GM18873 (cell line): Measurements from ENCODE around the gene PRKCA.
"Not testable (repeated sequence)": the region's sequence is repeated elsewhere in the genome, so short reads cannot be mapped to it uniquely, and the experiment has no call there.

ENCODE experiments used
- ATAC-seq: cut with Tn5 transposase; IDR thresholded peaks from one replicate; pipeline ENCODE4 v1.9.1; 2021; ENCODE audit warnings: mild to moderate bottlenecking, moderate library complexity, moderate number of reproducible peaks; ENCODE audit not compliant: unreplicated experiment, low FRiP score

PRKCA gene

GRCh38 chr17:66684731-66685130 lies 382.3 kb downstream of the PRKCA start:
- no peak for ATAC-seq

GRCh38 chr17:66686601-66687000 lies 384.2 kb downstream of the PRKCA start:
- ATAC-seq: no peak

DNA sequence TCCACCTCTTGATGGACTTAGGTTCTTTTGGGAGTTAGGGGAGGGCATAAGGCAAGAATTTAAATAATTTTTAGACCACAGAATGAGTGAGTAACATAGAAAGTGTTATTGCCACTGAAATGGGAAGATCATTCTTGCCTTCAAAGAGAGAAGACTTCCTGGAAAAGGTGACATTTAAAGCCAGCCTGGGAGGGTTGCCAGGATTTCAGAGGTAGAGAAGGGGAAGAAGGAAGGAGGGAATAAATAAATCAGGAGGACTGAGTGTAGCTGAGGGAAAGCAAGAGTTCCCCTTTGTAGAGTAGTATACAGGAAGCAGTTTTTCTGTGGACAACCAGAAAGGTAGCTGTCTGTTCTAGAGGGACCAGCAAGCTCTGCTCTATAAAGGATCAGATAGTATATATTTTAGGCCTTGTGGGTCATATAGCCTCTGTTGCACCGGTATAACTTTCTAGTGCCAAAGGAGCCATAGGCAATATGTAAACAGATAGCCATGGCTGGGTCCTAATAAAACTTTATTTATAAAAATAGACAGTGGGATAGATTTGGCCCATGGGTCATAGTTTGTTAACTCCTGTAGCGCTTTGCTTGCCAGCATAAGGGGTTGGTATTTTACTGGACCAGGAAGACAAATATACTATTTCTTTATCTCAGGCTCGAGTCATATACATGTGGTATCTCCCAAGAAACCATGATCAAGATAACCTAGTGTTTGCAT lies 385.3 kb downstream of the PRKCA start:
- ATAC-seq: no peak

DNA sequence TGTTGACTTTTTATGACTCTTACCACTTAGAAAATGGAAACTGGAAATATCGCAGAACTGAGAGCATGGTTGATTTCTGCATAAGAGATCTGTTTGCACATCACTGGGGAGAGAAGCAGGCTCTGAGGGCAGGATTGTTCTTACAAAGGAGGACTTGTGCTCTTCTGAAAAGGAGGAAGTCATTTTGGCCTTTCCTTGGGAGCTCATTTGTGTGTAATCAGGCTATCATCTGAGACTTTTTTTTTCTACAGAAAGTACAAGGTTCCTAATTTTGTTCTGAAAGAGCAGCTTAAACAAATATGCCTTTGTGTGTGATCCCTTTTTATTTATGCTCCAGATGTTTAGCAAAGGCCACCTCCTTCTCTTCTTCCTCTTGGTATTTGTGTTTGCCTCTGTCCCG lies 386.8 kb downstream of the PRKCA start:
- no peak for ATAC-seq

DNA sequence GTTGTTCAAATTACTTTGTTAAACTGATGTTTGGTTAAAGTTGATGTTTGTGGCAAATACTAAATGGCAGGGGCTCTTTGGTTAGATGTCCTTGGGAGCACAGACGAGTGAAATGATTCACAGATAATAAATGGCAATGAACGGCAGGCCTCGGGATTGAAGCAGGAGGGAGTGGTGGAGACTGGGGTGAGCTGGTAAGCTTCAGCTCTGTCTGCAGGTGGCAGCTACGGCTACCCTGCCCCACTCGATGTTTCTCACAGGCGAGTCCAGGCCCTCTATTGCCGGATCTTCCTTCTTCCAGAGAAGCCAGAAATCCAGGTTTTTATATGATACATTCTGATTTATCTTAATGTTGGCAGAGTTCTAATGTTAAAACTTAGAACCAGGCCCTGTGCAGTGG lies 387.8 kb downstream of the PRKCA start:
- no peak for ATAC-seq

GRCh38 chr17:66691644-66692420 lies 389.4 kb downstream of the PRKCA start:
- no peak for ATAC-seq

- ATAC-seq: no peak
Measured at GRCh38 chr17:66692421-66692690, 389.9 kb downstream of the PRKCA start.

DNA sequence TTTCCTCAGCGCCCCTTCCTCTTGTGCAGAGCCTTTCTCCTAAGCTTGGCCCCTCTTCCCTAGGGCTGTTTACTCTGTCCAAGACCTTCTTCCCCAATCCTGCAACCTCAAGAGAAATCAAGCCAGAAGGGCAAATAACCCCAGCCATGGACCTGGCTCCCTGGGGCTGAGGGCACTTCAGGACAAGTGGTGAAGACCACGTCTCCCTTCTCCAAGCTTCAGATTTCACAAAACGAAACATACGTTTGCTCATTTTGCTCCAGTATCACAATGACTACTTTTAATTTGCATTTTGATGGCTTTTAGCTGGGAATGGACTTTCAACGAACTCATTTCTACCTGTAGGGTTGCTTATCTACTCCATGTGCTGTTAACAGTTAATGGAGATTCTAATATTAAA lies 392.7 kb downstream of the PRKCA start:
- ATAC-seq: no peak

DNA sequence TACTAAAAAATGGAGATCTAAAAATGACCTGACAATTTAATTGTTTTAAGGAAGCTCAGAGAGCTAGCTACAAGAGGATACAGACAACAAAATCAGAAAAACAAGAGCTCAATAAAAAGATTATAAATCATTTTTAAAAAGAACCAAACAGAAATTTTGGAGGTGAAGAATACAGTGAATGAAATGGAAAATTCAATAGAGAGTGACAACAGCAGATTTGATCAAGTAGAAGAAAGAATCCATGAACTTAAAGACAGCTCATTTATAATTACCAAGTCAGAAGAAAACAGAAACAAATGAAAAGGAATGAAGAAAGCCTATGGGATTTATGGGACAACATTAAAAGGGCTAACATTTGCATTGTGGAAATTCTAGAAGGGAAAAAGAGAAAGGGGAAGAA lies 395.9 kb downstream of the PRKCA start:
- no peak for ATAC-seq

DNA sequence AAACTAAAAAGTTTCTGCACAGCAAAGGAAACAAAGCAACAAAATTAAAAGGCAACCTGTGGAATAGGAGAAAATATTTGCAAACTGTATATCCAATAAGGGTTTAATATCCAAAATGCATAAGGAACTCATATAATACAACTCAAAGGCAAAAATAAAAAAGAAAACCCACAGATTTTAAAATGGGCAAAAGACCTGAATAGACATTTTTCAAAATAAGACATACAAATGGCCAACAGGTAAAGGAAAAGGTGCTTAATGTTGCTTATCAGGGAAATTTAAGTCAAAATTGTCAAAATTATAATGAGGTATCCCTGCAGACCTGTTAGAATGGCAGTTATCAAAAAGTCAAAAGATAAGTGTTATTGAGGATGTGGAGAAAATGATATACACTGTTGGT lies 399.0 kb downstream of the PRKCA start:
- ATAC-seq: no peak

DNA sequence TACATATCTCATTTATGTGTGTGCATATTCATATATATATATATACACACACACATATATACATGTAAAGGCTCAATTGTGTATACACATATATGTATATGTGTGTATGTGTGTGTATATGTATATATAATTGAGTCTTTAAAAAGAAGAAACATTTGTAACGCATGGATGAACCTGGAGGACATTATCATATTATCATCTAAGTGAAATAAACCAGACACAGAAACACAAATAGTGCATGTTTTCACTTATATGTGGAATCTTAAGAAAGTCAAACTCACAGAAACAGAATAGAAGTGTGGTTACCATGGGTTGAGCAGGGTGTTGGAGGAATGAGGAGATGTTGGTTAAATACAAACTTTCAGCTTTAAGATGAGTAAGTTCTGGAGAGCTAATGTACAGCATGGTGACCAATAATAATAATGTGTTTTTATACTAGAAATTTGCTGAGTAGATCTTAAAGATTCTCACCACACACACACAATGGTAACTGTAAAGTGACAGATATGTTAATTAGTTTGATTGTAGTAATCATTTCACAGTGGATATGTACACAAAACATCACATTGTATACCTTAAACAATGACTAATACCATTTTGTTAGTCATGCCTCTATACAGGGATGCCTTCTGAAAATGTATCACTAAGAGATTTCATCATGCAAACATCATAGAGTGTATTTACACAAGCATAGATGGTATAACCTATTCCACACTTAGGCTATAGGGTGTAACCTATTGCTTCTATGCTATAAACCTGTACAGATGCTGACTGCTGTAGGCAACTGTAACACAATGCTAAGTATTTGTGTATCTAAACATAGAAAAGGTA lies 399.9 kb downstream of the PRKCA start:
- no peak for ATAC-seq

GRCh38 chr17:66704858-66705520 lies 402.6 kb downstream of the PRKCA start:
- no peak for ATAC-seq

- no peak for ATAC-seq
Measured at GRCh38 chr17:66706851-66707450, 404.5 kb downstream of the PRKCA start.

DNA sequence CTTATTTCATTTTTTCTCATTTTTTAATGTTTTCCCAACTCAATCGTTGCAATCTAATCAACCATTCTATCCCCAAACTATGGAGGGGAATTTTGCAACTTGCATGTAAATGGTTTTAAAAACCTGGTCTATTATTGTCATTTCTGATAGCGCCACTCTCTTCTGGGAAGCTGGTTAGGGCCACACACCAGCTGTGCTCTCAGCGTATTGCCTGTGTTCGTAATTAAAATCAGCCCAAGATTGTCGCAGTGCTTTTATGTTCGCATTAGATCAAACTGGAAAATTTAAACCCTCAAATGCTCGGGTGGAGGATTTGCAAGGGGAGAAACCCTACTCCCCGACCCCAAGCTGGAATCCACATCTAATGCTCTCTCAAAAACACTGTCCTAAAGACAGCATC lies 409.0 kb downstream of the PRKCA start:
- no peak for ATAC-seq

GRCh38 chr17:66711881-66712321 lies 409.5 kb downstream of the PRKCA start:
- ATAC-seq: no peak

- no peak for ATAC-seq
Measured at GRCh38 chr17:66712453-66712852, 410.0 kb downstream of the PRKCA start.

GRCh38 chr17:66713021-66713532 lies 410.7 kb downstream of the PRKCA start:
- not testable (repeated sequence) for ATAC-seq

DNA sequence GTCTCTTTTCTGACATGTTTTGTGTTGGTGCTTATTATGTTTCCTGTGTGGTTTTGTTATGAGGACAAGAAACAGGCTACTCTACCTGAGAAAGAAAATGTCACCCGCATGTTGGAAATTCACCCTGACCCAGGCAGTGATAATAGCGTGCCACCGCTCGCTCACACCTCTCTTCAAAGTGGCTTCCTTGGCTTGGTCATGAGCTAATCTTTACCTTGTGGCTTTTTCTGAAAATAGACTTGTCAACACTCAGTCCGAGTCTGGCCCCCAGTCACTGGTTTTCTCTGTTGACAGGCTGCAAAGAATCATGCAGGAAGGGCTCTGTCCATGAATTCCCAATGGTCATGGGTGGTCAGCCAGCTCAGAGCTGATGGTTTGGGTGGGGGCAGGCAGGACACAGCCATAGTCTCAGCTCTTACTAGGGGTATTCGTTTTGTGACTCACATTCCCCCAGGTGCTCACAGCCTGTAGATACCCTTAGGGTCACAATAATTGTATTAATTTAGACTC lies 411.2 kb downstream of the PRKCA start:
- peak; percentile 77 for ATAC-seq

DNA sequence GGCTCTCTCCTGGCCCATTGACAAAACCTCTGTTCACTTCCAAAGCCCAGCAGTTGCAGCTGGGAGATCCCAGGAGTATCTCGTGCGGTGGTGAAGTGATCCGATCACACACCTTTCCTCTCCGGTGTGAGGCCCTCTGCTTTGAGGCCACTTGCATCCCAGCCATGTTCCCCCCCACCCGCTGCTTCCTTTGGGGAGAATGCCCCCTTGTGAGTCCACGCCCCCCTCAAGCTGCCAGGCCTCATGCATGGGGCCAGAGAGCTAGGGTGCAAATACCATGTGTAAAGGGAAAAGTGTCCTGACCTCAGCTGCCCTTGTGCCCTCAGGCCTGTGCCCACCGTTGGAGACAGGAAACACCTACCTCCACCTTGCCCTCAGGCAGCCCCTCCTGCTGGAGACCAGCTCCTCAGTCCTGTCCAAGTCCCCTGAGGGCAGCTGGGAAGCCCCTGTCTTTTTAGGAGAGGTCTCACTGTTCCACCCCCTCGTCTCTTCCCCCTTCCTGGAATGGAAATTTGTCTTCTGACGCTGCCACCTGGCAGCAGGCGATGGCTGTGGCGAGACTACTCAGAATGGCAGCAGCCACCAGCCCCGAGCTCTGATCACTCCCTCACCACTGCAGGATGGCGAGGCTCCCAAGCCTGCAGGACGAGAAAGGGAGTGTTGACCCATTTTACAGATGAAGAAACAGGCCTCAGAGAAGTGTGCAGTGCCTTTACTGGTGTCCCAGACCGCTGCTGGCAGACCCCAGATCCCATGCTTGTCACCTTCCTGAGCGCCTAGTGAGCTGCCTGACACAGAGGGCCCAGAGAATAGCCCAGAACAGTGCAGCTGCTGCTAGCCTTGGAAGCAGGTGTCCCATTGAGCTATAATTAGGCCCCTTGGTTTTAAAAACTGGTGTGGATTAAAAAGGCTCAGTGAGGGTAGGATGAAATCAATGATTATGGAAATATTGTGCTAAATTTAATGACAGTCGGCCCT lies 411.9 kb downstream of the PRKCA start:
- ATAC-seq: no peak
